Nephron (organoid): Measurements from ENCODE around the gene MYO1D.

Experiments used
- H3K27ac Mint-ChIP-seq, 3 experiments: 2 replicates each; pipeline ENCODE4 v1.8.0; 2020; ENCODE audit warnings: mixed read lengths in 3 of 3, mild to moderate bottlenecking in 2 of 3, moderate library complexity in 1 of 3
- H3K27me3 Mint-ChIP-seq: 2 replicates; pipeline ENCODE4 v1.8.0; 2021; ENCODE audit warnings: low read depth, mild to moderate bottlenecking, moderate library complexity, mixed read lengths
- H3K36me3 Mint-ChIP-seq: 2 replicates; pipeline ENCODE4 v1.8.0; 2020; ENCODE audit warnings: low read depth, mixed read lengths
- H3K4me1 Mint-ChIP-seq: 2 replicates; pipeline ENCODE4 v1.8.0; 2020; ENCODE audit warnings: mixed read lengths
- H3K4me3 Mint-ChIP-seq, 3 experiments: 2 replicates each; pipeline ENCODE4 v1.8.0; 2020; ENCODE audit warnings: mild to moderate bottlenecking in 3 of 3, mixed read lengths in 3 of 3, moderate library complexity in 2 of 3
- H3K9me3 Mint-ChIP-seq: 2 replicates; pipeline ENCODE4 v1.8.0; 2020; ENCODE audit warnings: mixed read lengths
- TF ChIP-seq, protein P1 (sequence below), 3 experiments: fragments of 200-600 bp; sonication (generic); IDR thresholded peaks; one replicate each; pipeline ENCODE4 v1.5.0; 2021; ENCODE audit warnings: antibody characterized with exemption in 3 of 3; ENCODE audit not compliant: unreplicated experiment in 3 of 3

MYO1D gene

DNA sequence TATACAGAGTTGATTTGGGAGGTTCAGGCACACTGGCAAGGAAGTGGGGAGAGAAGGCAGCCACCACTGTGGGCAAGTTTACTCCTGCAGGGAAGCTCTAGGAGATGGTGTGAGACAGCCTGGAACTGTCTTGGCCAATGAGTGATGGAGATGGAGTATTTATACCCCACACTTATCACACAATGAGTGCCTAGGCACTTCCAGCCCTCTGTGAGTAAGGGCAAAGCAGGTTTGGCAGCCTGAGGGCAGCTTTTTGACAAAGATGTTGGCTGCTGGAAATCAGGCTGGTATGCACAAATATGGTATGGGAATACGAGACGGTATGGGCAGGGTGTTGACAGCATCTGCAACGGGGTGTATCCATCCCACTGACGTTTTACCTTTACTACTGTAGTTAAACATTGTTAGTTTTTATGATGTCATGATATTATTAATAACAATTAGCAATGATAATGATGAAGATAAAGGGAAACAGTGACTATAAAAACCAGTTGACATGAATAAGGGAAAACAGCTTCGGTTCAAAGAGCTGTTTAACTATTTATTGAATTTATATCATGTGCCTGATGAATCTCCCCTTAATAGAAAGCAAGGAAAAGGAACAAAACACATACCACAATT lies 240.2 kb downstream of the MYO1D start:
- Mint-ChIP-seq H3K4me3 (no peak overlapping the region), H3K9me3 (peaks cover 6% of the 10 kb centered on the region), H3K27me3 (no peaks in the 10 kb centered on the region), H3K4me1 (no peaks in the 10 kb centered on the region), H3K27ac (no peak overlapping the region), H3K36me3 (peaks cover 3% of the 10 kb centered on the region)
- TF ChIP-seq, protein P1, sequence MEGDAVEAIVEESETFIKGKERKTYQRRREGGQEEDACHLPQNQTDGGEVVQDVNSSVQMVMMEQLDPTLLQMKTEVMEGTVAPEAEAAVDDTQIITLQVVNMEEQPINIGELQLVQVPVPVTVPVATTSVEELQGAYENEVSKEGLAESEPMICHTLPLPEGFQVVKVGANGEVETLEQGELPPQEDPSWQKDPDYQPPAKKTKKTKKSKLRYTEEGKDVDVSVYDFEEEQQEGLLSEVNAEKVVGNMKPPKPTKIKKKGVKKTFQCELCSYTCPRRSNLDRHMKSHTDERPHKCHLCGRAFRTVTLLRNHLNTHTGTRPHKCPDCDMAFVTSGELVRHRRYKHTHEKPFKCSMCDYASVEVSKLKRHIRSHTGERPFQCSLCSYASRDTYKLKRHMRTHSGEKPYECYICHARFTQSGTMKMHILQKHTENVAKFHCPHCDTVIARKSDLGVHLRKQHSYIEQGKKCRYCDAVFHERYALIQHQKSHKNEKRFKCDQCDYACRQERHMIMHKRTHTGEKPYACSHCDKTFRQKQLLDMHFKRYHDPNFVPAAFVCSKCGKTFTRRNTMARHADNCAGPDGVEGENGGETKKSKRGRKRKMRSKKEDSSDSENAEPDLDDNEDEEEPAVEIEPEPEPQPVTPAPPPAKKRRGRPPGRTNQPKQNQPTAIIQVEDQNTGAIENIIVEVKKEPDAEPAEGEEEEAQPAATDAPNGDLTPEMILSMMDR (IDR thresholded peaks at IDR 0.05; ENCODE audit: unreplicated experiment in 3 of 3): no peak

DNA sequence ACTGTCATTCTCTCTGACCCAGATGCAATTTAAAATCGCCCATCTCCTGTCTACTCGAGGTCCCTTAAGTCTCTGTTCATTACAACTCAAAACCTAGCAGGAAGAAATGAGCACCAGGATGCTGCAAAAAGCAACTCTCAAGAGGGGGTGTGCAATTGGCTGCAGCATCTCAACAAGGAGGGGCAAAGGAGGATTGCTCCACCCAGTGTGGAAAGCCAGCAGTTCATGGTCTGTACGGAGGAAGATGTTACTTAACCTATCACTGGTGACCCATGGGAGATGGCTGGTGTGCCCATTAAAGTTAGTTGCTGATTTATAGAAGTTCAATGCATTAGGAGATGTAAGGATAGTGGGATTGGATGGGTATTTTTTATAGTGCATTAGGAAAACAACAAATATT lies 242.8 kb downstream of the MYO1D start:
- no peaks in the 10 kb centered on the region for H3K27me3 Mint-ChIP-seq
- H3K9me3 Mint-ChIP-seq: no peaks in the 10 kb centered on the region
- no peaks in the 10 kb centered on the region for H3K4me1 Mint-ChIP-seq
- no peaks in the 10 kb centered on the region for H3K36me3 Mint-ChIP-seq
- H3K27ac Mint-ChIP-seq: no peak overlapping the region
- TF ChIP-seq, protein P1 (IDR thresholded peaks at IDR 0.05; ENCODE audit: unreplicated experiment in 3 of 3): no peak
- no peak overlapping the region for H3K4me3 Mint-ChIP-seq

DNA sequence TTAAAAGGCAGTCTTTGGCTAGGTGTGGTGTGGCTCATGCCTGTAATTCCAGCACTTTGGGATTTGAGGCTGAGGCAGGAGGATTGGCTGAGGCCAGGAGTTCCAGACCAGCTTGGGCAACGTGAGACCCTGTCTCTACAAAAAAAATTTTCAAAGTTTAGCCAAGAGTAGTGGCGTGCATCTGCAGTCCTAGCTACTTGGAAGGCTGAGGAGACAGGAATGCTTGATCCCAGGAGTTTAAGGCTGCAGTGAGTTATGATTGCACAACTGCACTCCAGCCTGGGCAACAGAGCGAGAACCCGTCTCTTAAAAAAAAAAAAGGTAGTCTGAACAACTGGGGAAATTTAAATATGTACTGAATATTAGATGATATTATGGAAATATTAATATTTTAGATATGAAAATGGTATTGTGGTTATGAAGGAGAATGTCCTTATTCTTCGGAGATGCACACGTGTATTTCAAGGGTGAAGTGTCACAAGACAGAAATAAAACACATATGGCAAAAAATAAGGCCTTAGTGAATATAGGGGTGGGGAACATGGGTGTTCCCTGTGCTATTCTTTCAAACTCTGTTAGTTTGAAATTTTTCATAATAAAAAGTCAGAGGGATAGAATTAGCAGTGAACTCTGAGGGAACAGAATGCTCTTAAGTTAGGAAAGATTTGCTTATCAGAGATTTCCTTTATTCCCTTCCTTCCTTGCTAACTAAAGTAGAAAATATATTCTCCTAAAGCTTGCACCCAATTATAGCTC lies 245.4 kb downstream of the MYO1D start:
- Mint-ChIP-seq H3K36me3 (no peaks in the 10 kb centered on the region), H3K4me3 (no peak overlapping the region), H3K27ac (no peak overlapping the region), H3K4me1 (peaks cover 22% of the 10 kb centered on the region), H3K9me3 (no peaks in the 10 kb centered on the region), H3K27me3 (no peaks in the 10 kb centered on the region)
- TF ChIP-seq, protein P1 (IDR thresholded peaks at IDR 0.05; ENCODE audit: unreplicated experiment in 3 of 3): no peak

DNA sequence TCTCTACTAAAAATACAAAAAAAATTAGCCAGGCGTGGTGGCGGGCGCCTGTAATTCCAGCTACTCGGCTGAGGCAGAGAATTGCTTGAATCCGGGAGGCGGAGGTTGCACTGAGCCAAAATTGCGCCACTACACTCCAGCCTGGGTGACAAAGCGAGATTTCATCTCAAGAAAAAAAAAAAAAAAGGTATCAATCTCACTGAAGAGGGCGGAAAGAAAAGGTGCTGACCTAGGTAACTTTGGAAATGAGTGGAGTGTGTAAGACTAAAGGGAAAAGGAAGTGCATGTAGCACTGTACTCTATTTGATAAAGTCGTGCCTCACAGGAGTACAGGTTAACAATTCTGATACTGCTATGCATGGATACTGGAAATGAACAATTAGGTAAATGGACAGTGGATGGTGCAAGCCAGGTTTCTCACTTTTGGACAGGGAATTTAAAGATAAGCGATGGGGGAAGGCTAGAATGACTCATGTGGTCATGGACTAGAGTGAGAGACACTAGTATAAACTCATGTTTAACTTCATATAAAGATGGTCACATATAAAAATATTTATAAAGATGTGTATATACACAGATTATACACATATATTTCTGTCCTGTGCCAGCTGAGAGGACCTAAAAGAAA lies 247.2 kb downstream of the MYO1D start:
- H3K36me3 Mint-ChIP-seq: no peaks in the 10 kb centered on the region
- H3K4me1 Mint-ChIP-seq: peaks cover 30% of the 10 kb centered on the region
- no peak overlapping the region for H3K4me3 Mint-ChIP-seq
- H3K27me3 Mint-ChIP-seq: no peaks in the 10 kb centered on the region
- TF ChIP-seq, protein P1 (IDR thresholded peaks at IDR 0.05; ENCODE audit: unreplicated experiment in 3 of 3): no peak
- no peak overlapping the region for H3K27ac Mint-ChIP-seq
- no peaks in the 10 kb centered on the region for H3K9me3 Mint-ChIP-seq

DNA sequence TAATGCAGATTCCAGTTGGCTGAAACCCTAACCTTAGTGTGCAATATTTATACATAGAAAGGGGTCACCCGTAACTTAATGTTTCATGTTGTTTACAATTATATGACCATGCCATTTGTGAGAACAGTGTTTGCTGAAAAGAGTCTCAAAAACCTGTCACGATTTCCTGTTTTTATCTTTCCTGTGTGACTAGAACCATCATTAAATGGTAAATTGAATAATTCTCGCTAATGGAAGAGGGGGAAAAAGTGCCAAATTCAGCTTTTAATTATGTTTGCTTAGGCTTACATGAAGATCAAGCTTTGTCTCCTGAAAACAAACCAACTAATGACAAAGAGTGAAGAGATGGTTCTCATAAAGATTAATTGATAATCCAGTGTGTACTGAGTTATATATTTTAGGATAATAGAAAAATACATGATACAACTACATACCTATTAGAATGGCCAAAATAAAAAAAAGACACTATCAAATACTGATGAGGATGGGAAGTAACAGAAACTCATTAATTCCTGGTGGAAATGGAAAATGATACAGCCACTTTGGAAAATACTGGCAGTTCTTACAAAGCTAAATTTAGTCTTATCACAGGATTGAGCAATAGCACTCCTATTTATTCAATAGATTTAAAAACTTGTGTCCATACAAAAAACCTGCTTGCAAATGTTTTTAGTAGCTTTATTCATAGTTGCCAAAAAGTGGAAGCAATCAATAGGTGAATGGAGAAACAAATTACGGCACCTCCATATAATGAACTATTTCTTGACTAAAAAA lies 248.5 kb downstream of the MYO1D start:
- TF ChIP-seq, protein P1 (IDR thresholded peaks at IDR 0.05; ENCODE audit: unreplicated experiment in 3 of 3): no peak
- Mint-ChIP-seq H3K27ac (peak overlapping the region in 1 of 3 experiments; percentile 75), H3K36me3 (no peaks in the 10 kb centered on the region), H3K27me3 (no peaks in the 10 kb centered on the region), H3K4me3 (no peak overlapping the region), H3K4me1 (peaks cover 30% of the 10 kb centered on the region), H3K9me3 (no peaks in the 10 kb centered on the region)
